ENCODE measurements around the gene TMBIM6. TPM values are rescaled to one million over a fixed set of nuclear protein-coding genes. Genes with fewer than 3 reads are reported as not detected.

Gene TMBIM6
- total RNA-seq, 1 donor from 2014 or later: 1,081 TPM

GRCh38 chr12:49811136-49811535 lies 69.8 kb downstream of the TMBIM6 start:
- ATAC-seq (no peak), DNase-seq (ENCODE audit: low spot score) (no peak)

- DNase-seq (ENCODE audit: low spot score) (no peak), ATAC-seq (no peak)
Measured at GRCh38 chr12:49811961-49812401, 70.6 kb downstream of the TMBIM6 start.

- DNase-seq (ENCODE audit: low spot score) (no peak), ATAC-seq (no peak)
Measured at GRCh38 chr12:49813131-49813530, 71.8 kb downstream of the TMBIM6 start.

Other genes starting within 250 kb of the TMBIM6 start
- 0.13 TPM for gene KCNH3, start 202.5 kb upstream of the TMBIM6 start, total RNA-seq
- 21.0 TPM for gene MCRS1, start 173.4 kb upstream of the TMBIM6 start, total RNA-seq
- gene FAM186B, start 135.9 kb upstream of the TMBIM6 start, total RNA-seq: 1.2 TPM
- 6.3 TPM for gene PRPF40B, start 118.0 kb upstream of the TMBIM6 start, total RNA-seq
- gene FMNL3, start 34.2 kb upstream of the TMBIM6 start, total RNA-seq: 3.1 TPM
- 11.3 TPM for gene NCKAP5L, start 86.9 kb downstream of the TMBIM6 start, total RNA-seq
- 3.2 TPM for gene BCDIN3D, start 101.5 kb downstream of the TMBIM6 start, total RNA-seq
- gene FAIM2, start 162.3 kb downstream of the TMBIM6 start, total RNA-seq: not detected
- not detected for gene AQP2, start 209.2 kb downstream of the TMBIM6 start, total RNA-seq
- gene AQP5, start 220.3 kb downstream of the TMBIM6 start, total RNA-seq: not detected
- gene AQP6, start 231.4 kb downstream of the TMBIM6 start, total RNA-seq: 0.28 TPM